ENCODE data around the gene RHOF.
"Not testable (repeated sequence)": the region's sequence is repeated elsewhere in the genome, so short reads cannot be mapped to it uniquely, and the experiment has no call there.

The RHOF gene

DNA sequence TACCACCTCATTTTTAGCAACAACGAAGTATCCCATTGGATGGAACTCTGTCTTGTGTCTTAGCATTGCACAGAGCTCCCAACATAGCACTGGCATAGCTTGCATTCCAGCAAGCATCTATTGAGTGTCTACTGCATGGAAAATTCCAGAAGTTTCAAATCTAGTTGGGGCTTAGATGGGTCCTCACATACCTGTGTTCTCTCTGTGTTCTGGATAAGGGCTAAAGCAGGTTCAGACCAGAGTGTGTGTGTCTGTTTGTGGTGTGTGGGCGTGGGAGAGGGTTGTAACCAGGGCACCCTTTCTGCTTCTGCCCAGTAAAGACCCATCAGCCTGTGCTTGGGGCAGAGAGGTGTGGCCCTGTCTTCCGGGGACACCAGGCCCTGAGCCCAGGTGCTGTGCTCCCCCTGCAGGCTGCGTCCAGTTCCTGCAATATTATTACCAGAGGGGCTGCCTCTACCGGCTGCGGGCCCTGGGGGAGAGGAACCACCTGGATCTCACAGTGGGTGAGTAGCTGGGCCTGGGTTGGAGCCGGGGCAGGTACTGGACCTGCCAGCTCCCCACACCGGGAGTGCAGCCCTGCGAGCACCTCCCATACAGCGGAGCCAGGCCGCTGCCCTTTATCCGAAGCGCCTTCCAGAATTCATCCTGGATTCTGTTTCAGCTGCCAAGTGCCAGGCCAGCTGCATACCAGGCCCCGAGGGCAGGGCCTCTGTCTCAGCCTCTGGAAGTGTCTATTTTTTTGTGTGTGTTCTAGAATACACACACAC lies 20.3 kb downstream of the RHOF start:
- peak; percentile 66 to 70 for DNase-seq

DNA sequence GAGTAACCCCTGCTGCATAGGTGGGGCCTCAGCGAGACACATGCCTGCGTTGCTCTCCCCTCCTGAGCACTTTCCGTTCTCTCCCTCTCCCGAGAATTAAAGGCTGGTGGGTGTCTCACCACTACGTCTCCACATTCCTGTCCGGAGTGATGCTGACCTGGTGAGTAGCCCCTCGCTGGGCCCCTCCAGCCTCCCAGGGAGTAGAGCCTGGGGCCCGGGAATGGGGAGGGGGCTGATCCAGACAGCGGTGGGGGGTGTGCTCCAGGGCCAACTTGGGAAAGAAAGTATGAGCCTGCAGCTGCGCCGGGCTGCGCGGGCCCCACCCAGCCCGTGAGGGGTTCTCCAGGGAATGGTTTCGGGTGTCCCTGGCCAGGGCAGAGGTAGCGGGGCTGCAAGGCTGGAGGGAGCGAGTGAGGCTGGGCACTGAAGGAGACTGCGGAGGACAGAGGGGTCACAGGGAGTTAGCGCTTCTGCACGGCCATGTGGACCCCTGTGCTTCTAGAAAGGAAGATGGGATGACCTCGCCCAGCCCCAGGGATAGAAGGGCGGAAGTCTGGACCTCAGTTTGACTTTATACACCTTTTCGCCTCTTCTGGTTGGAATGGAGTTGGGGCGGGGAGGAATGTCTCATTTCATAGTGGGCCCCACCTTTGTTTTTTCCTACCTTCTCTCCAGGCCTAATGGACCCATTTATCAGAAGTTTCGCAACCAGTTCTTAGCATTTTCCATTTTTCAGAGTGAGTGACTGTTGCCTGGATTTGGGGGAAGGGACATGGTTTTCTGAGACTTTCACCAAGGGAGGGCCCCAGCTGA lies 22.5 kb downstream of the RHOF start:
- no peak for DNase-seq

- DNase-seq: no peak
These were observed 23.1 kb downstream of the RHOF start for GRCh38 chr12:121770388-121770787.

DNA sequence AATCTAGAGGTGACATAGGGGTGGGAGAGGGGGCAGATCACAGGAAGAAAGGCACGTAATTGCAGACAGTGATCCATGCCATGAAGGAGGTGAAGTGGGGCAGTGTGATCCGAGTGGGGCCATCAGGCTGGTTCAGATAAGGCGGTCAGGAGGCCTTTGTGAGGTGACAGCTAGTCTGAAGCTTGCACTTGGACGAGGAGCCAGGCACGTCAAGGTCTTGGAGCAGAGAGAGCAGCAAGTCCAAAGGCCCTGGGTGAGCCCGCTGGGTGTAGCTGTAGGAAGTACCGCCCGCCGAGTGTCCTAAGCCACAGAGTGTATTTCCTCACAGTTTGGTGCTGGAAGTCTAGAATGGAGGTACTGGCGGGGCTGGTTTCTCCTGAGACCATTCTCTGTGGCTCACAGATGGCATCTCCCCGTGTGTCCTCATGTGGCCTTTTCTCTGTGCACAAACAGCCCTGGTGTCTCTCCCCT lies 23.6 kb downstream of the RHOF start:
- DNase-seq: peak; percentile 51 to 64

DNA sequence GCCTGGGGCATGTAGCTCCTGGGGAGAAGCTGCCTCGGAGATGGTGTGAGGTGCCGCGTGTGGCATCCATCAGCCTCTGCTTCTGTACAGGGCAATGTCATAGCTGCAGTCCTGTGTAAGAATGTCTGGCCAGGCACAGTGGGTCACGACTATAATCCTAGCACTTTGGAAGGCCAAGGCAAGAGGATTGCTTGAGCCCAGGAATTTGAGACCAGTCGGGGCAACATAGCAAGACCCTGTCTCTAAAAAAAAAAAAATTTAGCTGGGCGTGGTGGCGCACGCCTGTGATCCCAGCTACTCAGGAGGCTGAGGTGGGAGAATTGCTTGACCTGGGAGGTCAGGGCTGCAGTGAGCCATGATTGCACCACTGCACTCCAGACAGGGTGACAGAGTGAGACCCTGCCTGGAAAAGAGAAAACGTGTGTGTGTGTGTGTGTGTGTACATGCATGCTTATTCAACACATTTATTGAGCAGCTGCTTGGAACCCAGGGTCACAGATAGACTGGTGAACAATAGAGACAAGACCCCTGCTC lies 24.1 kb downstream of the RHOF start:
- DNase-seq: no peak

GRCh38 chr12:121767525-121768016 lies 25.9 kb downstream of the RHOF start:
- no peak for DNase-seq

DNA sequence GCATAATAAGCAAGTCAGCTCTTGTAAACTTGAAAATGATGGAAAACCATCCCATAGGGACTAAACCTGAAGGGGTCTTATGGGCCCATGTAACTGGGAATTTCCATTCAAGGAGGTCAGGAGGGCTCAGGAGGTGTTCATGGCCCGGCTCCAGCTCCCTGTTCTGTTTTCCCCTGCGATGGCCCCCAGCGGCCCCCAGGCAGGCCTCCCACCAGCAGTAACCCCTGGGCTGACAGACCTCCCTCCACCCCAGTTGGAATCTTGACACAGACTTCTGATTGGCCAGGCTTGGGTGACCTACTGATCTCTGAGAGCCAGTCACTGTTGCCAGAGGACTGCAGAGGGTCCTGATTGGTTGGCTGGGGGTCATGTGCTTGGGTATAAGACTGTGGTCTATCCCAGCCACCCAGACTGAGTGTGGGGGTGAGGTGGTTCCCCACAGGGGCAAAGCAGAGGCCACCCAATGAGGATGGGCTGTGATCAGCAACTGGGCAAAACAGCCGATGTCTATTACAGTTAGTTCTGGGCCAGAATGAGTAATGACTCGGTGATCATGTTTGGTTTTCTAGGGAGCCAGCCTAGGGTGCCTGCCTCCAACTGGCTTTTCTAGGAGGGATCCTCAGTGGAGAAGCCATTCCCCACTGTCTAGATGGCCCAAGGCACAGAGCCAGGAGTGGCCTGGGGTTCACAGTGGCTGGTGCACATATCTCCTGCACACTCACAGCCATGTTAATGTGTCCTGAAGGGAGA lies 27.0 kb downstream of the RHOF start:
- DNase-seq: no peak

- DNase-seq: no peak
These were observed 27.9 kb downstream of the RHOF start for GRCh38 chr12:121765573-121765972.

GRCh38 chr12:121764808-121765207 lies 28.7 kb downstream of the RHOF start:
- DNase-seq: no peak

GRCh38 chr12:121762269-121762668 lies 31.2 kb downstream of the RHOF start:
- no peak for DNase-seq

DNA sequence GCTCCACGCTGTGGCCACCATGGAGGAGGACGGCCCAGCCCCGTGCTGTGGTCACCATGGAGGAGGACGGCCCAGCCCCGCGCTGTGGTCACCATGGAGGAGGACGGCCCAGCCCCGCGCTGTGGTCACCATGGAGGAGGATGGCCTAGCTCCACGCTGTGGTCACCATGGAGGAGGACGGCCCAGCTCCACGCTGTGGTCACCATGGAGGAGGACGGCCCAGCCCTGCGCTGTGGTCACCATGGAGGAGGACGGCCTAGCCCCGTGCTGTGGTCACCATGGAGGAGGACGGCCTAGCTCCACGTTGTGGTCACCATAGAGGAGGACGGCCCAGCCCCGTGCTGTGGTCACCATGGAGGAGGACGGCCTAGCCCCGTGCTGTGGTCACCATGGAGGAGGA lies 35.0 kb downstream of the RHOF start:
- not testable (repeated sequence) for DNase-seq

DNA sequence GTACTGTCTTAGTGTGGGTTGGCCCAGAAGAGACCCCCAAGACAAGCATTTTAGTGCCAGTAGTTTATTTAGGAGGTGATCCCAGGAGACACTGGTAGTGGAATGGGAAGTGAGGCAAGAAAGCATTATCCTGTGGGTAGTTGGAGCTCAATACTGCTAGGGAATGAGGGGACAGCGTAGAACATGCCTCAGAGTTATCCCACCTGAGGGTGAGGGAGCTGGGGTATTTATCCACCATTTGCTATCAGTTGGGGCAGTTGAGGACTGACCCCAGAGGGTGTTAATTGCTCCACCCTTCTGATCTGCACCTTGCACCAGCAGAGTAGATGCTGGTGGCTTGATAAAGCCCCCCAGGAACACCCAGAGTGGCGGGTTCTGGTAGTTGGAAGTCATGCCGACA lies 37.9 kb downstream of the RHOF start:
- no peak for DNase-seq

DNA sequence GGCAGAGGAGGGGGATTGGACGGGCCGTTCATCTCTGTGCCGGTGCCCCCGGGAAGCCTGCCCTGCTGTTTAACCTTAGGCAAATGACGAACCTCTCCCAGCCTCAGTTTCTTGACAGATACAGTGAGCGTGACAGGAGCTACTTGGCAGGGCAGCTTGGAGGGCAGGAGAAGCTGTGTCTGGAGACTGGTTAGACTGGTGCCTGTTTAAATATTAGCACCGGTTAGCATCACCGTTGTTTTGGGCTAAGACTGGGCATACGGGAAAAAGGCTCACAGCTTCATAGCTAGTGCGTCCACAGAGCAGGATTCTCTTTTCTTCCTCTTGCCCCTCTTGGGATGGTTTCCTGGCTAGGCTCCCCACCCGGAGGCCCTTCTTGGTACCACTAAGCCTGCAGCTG lies 38.7 kb downstream of the RHOF start:
- DNase-seq: no peak

DNA sequence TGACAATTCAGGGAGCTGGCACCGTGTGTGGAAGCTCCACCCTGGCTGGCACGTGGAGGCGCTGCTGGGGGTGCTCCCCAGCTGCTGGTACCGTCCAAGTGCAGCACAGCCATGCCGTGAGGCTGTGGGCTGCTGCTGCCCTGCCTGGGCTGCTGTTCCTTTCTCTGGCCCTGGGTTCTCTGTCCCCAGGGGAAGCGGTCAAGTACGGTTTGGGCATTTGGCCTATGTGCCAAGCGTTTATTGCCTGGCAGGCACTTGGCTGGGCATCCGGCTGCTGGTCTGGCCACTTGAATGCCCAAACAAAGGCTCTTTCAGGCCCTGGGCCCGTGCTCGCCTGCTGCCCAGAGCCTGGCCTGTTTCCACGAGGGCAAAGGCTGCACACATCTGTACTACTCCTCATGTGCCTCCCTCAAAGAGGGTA lies 39.6 kb downstream of the RHOF start:
- DNase-seq: no peak

- DNase-seq: no peak
These were observed 41.6 kb downstream of the RHOF start for GRCh38 chr12:121751749-121752351.

DNA sequence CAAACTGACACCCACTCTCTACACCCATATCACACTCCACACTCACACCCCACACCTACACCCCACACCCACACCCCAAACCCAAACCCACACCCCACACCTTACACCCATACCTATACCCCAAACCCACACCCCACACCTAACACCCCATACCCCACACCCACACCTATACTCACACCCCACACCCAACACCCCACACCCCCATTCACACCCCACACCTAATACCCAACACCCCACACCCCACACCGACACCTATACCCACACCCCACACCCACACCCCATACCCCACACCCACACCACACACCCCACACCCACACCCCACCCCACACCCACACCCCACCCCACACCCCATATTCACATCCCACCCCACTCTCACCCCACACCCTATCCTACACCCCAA lies 42.5 kb downstream of the RHOF start:
- DNase-seq: no peak

DNA sequence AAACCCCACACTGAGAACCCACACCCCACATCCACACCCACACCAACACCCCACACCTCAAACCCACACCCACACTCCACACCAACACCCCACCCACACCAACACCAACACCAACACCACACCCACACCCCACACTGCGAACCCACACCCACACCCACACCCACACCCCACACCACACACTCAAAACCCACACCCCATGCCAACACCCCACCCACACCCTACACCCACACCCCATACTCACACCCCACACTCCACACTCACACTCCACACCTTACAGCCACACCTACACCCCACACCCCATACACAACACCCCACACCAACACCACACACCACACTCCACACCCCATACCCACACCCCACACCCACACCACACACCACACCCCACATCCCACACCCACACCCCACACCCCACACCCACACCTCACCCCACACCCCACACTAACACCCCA lies 43.0 kb downstream of the RHOF start:
- DNase-seq: no peak

- no peak for DNase-seq
These were observed 44.2 kb downstream of the RHOF start for GRCh38 chr12:121749267-121749666.

GRCh38 chr12:121748571-121749265 lies 44.8 kb downstream of the RHOF start:
- peak; percentile 46 for DNase-seq

- DNase-seq: no peak
These were observed 45.3 kb downstream of the RHOF start for GRCh38 chr12:121748218-121748570.

GRCh38 chr12:121745545-121745944 lies 47.9 kb downstream of the RHOF start:
- DNase-seq: not testable (repeated sequence)

- peak; percentile 16 to 23 for DNase-seq
These were observed 51.7 kb downstream of the RHOF start for GRCh38 chr12:121741743-121742142.

Data from Kasumi-1 (cell line).